ENCODE results near the gene TMEM33.

- TF ChIP-seq CTCF (IDR thresholded peaks at IDR 0.05; ENCODE audit: low read depth, low read length) (no peak), EZH2phosphoT487 (IDR thresholded peaks at IDR 0.05; ENCODE audit: low read depth) (no peak)
These were observed 21.7 kb upstream of the TMEM33 start for GRCh38 chr4:41913509-41913908.

All from OCI-LY3 (cell line).